ENCODE data around the gene TBC1D14. TPM values are rescaled to one million over a fixed set of nuclear protein-coding genes. Genes with fewer than 3 reads are reported as not detected.

TBC1D14 gene
- total and polyA plus RNA-seq, 5 donors: 20.1 to 44.8 (median 41.3) TPM

GRCh38 chr4:6878451-6879059 is 31.1 kb upstream of the TBC1D14 start:
- Histone ChIP-seq H3K27ac (ENCODE audit: low read length) (no peak overlapping the region), H3K4me1 (ENCODE audit: control insufficient read depth, insufficient read depth, low read length) (no peaks in the 10 kb centered on the region), H3K9me3 (ENCODE audit: control insufficient read depth, low read length) (no peaks in the 10 kb centered on the region), H3K27me3 (ENCODE audit: control insufficient read depth, insufficient read depth) (no peaks in the 10 kb centered on the region), H3K4me3 (ENCODE audit: low read length) (no peak overlapping the region)
- no peak for DNase-seq
- WGBS: 72% methylated on average over 11 of the region's 11 CpGs
- no peak for ATAC-seq
- intact Hi-C loops (cut with DNase I): loop anchor here in 2 of 4 donors (10.0 kb wide), 1 partner anchor 94 kb away; the partner anchor contains the start of gene KIAA0232 (in 2 of the 2)

- H3K4me1 ChIP-seq (ENCODE audit: control insufficient read depth, insufficient read depth, low read length): peaks cover 2% of the 10 kb centered on the region
- WGBS: 91% methylated on average over 7 of the region's 7 CpGs
- H3K4me3 ChIP-seq (ENCODE audit: low read length): no peak overlapping the region
- no peaks in the 10 kb centered on the region for H3K27me3 ChIP-seq (ENCODE audit: control insufficient read depth, insufficient read depth)
- ATAC-seq (no peak), DNase-seq (no peak)
- intact Hi-C loops (cut with DNase I): no loop called here
- H3K9me3 ChIP-seq (ENCODE audit: control insufficient read depth, low read length): no peaks in the 10 kb centered on the region
- no peak overlapping the region for H3K27ac ChIP-seq (ENCODE audit: low read length)
Observed at GRCh38 chr4:6880691-6881090, 28.9 kb upstream of the TBC1D14 start.

GRCh38 chr4:6881908-6882307 is 27.7 kb upstream of the TBC1D14 start:
- DNase-seq (no peak), ATAC-seq (no peak)
- H3K4me3 ChIP-seq (ENCODE audit: low read length): no peak overlapping the region
- no peaks in the 10 kb centered on the region for H3K9me3 ChIP-seq (ENCODE audit: control insufficient read depth, low read length)
- H3K4me1 ChIP-seq (ENCODE audit: control insufficient read depth, insufficient read depth, low read length): peaks cover 12% of the 10 kb centered on the region
- H3K27me3 ChIP-seq (ENCODE audit: control insufficient read depth, insufficient read depth): no peaks in the 10 kb centered on the region
- no peak overlapping the region for H3K27ac ChIP-seq (ENCODE audit: low read length)
- intact Hi-C loops (cut with DNase I): no loop called here
- WGBS: 91% methylated on average over 16 of the region's 16 CpGs

GRCh38 chr4:6884341-6884870 is 25.2 kb upstream of the TBC1D14 start:
- ATAC-seq (no peak), DNase-seq (no peak)
- Histone ChIP-seq H3K27ac (ENCODE audit: low read length) (no peak overlapping the region), H3K4me1 (ENCODE audit: control insufficient read depth, insufficient read depth, low read length) (peaks cover 12% of the 10 kb centered on the region), H3K4me3 (ENCODE audit: low read length) (no peak overlapping the region), H3K9me3 (ENCODE audit: control insufficient read depth, low read length) (no peaks in the 10 kb centered on the region), H3K27me3 (ENCODE audit: control insufficient read depth, insufficient read depth) (no peaks in the 10 kb centered on the region)
- intact Hi-C loops (cut with DNase I): no loop called here
- 68% methylated on average over 3 of the region's 3 CpGs for WGBS

GRCh38 chr4:6885953-6886557 is 23.6 kb upstream of the TBC1D14 start:
- DNase-seq (peak; percentile 74 to 88 (median 81)), ATAC-seq (peak; percentile 66 to 84)
- no peaks in the 10 kb centered on the region for H3K9me3 ChIP-seq (ENCODE audit: control insufficient read depth, low read length)
- peak overlapping the region; percentile 82 for H3K27ac ChIP-seq (ENCODE audit: low read length)
- H3K4me3 ChIP-seq (ENCODE audit: low read length): no peak overlapping the region
- WGBS: 21% methylated on average over 15 of the region's 15 CpGs
- intact Hi-C loops (cut with DNase I): no loop called here
- H3K27me3 ChIP-seq (ENCODE audit: control insufficient read depth, insufficient read depth): no peaks in the 10 kb centered on the region
- H3K4me1 ChIP-seq (ENCODE audit: control insufficient read depth, insufficient read depth, low read length): peaks cover 12% of the 10 kb centered on the region

GRCh38 chr4:6886886-6887285 is 22.7 kb upstream of the TBC1D14 start:
- Histone ChIP-seq H3K27ac (ENCODE audit: low read length) (peak overlapping the region; percentile 82), H3K27me3 (ENCODE audit: control insufficient read depth, insufficient read depth) (no peaks in the 10 kb centered on the region), H3K9me3 (ENCODE audit: control insufficient read depth, low read length) (no peaks in the 10 kb centered on the region), H3K4me3 (ENCODE audit: low read length) (no peak overlapping the region), H3K4me1 (ENCODE audit: control insufficient read depth, insufficient read depth, low read length) (peaks cover 12% of the 10 kb centered on the region)
- WGBS: 66% methylated on average over 10 of the region's 10 CpGs
- intact Hi-C loops (cut with DNase I): no loop called here
- no peak for ATAC-seq
- no peak for DNase-seq

- peak; percentile 1 to 6 for ATAC-seq
- peaks cover 15% of the 10 kb centered on the region for H3K4me1 ChIP-seq (ENCODE audit: control insufficient read depth, insufficient read depth, low read length)
- H3K4me3 ChIP-seq (ENCODE audit: low read length): no peak overlapping the region
- intact Hi-C loops (cut with DNase I): no loop called here
- H3K9me3 ChIP-seq (ENCODE audit: control insufficient read depth, low read length): no peaks in the 10 kb centered on the region
- no peaks in the 10 kb centered on the region for H3K27me3 ChIP-seq (ENCODE audit: control insufficient read depth, insufficient read depth)
- WGBS: 62% methylated on average over 21 of the region's 21 CpGs
- DNase-seq: peak; percentile 52 to 71 (median 71)
- H3K27ac ChIP-seq (ENCODE audit: low read length): no peak overlapping the region
Observed at GRCh38 chr4:6887591-6888371, 21.8 kb upstream of the TBC1D14 start.

- ATAC-seq (no peak), DNase-seq (no peak)
- H3K27me3 ChIP-seq (ENCODE audit: control insufficient read depth, insufficient read depth): no peaks in the 10 kb centered on the region
- intact Hi-C loops (cut with DNase I): no loop called here
- WGBS: 81% methylated on average over 15 of the region's 15 CpGs
- no peak overlapping the region for H3K4me3 ChIP-seq (ENCODE audit: low read length)
- no peaks in the 10 kb centered on the region for H3K9me3 ChIP-seq (ENCODE audit: control insufficient read depth, low read length)
- H3K27ac ChIP-seq (ENCODE audit: low read length): no peak overlapping the region
- peaks cover 15% of the 10 kb centered on the region for H3K4me1 ChIP-seq (ENCODE audit: control insufficient read depth, insufficient read depth, low read length)
Observed at GRCh38 chr4:6888506-6889071, 21.0 kb upstream of the TBC1D14 start.

GRCh38 chr4:6889101-6889735 is 20.4 kb upstream of the TBC1D14 start:
- DNase-seq: peak in 1 of 3 donors; percentile 66
- ATAC-seq: peak in 1 of 2 donors; percentile 1

GRCh38 chr4:6889736-6890324 is 19.8 kb upstream of the TBC1D14 start:
- Histone ChIP-seq H3K27me3 (ENCODE audit: control insufficient read depth, insufficient read depth) (no peaks in the 10 kb centered on the region), H3K27ac (ENCODE audit: low read length) (no peak overlapping the region), H3K9me3 (ENCODE audit: control insufficient read depth, low read length) (no peaks in the 10 kb centered on the region), H3K4me1 (ENCODE audit: control insufficient read depth, insufficient read depth, low read length) (peaks cover 15% of the 10 kb centered on the region), H3K4me3 (ENCODE audit: low read length) (no peak overlapping the region)
- DNase-seq: no peak
- WGBS: 87% methylated on average over 15 of the region's 15 CpGs
- peak in 1 of 2 donors; percentile 3 for ATAC-seq
- intact Hi-C loops (cut with DNase I): no loop called here

More at GRCh38 chr4:6889101-6889735, 20.4 kb upstream of the TBC1D14 start:
- H3K4me3 ChIP-seq (ENCODE audit: low read length): no peak overlapping the region
- 83% methylated on average over 37 of the region's 37 CpGs for WGBS
- intact Hi-C loops (cut with DNase I): no loop called here
- no peak overlapping the region for H3K27ac ChIP-seq (ENCODE audit: low read length)
- H3K9me3 ChIP-seq (ENCODE audit: control insufficient read depth, low read length): no peaks in the 10 kb centered on the region
- H3K4me1 ChIP-seq (ENCODE audit: control insufficient read depth, insufficient read depth, low read length): peaks cover 15% of the 10 kb centered on the region
- no peaks in the 10 kb centered on the region for H3K27me3 ChIP-seq (ENCODE audit: control insufficient read depth, insufficient read depth)

Data from right cardiac atrium (tissue), 5 donors.